Measurements from ENCODE around the gene S100A10. TPM values are rescaled to one million over a fixed set of nuclear protein-coding genes. Genes with fewer than 3 reads are reported as not detected.

S100A10 gene
- total RNA-seq, 4 donors from 2014 or later = 82.5 to 214 (median 105) TPM

DNA sequence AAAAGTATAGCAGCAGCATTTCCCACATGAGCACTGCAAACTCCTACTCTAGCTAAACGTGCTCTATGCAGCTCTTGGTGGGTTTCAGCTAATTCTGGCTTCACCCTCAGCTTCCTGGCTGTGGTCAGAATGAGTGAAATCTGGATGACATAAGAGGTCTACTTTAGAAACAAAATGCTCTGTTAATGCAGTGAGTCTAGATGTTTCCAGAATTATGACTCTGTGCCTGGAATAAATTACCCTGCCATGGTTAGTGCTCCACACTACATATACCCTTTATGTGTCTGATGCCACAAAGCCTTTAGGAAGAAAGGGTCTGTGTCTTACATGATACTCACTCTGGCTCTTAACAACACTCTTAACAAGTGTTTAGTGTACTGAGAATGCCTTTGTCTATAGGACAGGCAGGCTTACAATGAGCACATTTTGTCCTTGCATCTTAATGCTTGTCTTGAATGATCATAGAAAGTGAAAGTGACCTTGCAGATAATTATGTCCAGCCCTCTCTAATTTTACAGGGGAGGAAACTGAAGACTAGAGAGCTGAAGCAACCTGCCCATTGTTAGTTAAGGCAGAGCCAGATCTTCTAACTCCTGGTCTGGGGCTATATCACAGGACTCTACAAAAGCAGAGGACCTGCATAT is 9.2 kb downstream of the S100A10 start:
- peaks cover 30 to 59% (median 48%) of the 10 kb centered on the region in 4 donors for H3K36me3 ChIP-seq
- peak overlapping the region in 1 of 4 donors; percentile 0 for H3K27ac ChIP-seq (replicated peaks in 1 of 4)
- 27% methylated on average over 1 of the region's 1 CpG for WGBS

DNA sequence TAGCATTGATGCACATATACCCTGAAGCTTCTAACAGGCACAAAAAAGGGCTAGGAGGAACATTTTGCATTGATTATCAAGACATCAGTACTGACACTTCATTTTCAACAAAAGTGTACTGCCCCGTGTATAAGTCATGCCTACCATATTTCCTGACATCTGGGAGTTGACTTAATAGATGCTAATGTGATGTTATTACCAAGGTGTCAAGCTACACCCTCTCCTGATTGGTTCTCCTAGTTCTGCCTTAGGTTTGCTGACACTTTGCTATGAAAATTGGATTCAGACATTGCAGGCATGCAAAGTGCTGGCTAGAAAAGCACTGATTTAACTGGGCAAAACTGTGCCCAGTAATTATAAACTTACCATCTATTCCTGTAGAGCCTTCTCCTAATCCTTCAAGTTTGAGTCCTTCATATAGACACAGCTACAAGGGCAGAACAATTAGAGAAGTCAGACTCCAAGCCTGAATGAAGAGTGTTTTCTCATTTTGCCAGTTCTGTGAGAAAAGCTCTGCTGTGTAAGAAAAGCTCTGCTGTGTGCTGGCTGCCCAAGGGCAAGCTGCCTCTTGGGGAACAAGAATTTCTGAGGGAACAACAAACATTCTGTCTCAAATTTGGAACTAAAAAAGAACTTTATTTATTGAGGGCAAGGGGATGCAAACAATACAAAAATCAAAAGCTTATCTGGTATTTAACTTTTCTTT is 11.2 kb downstream of the S100A10 start:
- no peak for TF ChIP-seq POLR2A (IDR thresholded peaks at IDR 0.05; ENCODE audit: low read depth)
- TF ChIP-seq, protein P1, sequence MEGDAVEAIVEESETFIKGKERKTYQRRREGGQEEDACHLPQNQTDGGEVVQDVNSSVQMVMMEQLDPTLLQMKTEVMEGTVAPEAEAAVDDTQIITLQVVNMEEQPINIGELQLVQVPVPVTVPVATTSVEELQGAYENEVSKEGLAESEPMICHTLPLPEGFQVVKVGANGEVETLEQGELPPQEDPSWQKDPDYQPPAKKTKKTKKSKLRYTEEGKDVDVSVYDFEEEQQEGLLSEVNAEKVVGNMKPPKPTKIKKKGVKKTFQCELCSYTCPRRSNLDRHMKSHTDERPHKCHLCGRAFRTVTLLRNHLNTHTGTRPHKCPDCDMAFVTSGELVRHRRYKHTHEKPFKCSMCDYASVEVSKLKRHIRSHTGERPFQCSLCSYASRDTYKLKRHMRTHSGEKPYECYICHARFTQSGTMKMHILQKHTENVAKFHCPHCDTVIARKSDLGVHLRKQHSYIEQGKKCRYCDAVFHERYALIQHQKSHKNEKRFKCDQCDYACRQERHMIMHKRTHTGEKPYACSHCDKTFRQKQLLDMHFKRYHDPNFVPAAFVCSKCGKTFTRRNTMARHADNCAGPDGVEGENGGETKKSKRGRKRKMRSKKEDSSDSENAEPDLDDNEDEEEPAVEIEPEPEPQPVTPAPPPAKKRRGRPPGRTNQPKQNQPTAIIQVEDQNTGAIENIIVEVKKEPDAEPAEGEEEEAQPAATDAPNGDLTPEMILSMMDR (IDR thresholded peaks at IDR 0.05) = no peak
- TF ChIP-seq POLR2AphosphoS5 (IDR thresholded peaks at IDR 0.05) = no peak
- no peak for TF ChIP-seq EP300 (IDR thresholded peaks at IDR 0.05)
- 32% methylated on average over 1 of the region's 1 CpG for WGBS
- intact Hi-C loops (cut with DNase I) = no loop called here
- DNase-seq (ENCODE audit: extremely low spot score) = no peak
- Histone ChIP-seq H3K9me3 (no peaks in the 10 kb centered on the region), H3K36me3 (peaks cover 30 to 59% (median 48%) of the 10 kb centered on the region in 4 donors), H3K27me3 (no peaks in the 10 kb centered on the region), H3K27ac (replicated peaks in 1 of 4) (peak overlapping the region in 1 of 4 donors; percentile 8), H3K4me3 (no peak overlapping the region), H3K4me1 (peaks cover 42 to 68% (median 60%) of the 10 kb centered on the region in 4 donors)

More for the DNA sequence above, 9.2 kb downstream of the S100A10 start:
- Histone ChIP-seq H3K9me3 (no peaks in the 10 kb centered on the region), H3K4me3 (no peak overlapping the region), H3K27me3 (no peaks in the 10 kb centered on the region), H3K4me1 (peaks cover 62 to 86% (median 79%) of the 10 kb centered on the region in 4 donors)
- TF ChIP-seq, protein P1 (IDR thresholded peaks at IDR 0.05) = no peak
- TF ChIP-seq POLR2AphosphoS5 (IDR thresholded peaks at IDR 0.05) (no peak), EP300 (IDR thresholded peaks at IDR 0.05) (no peak), POLR2A (IDR thresholded peaks at IDR 0.05; ENCODE audit: low read depth) (no peak)
- DNase-seq (ENCODE audit: extremely low spot score) = no peak
- intact Hi-C loops (cut with DNase I) = no loop called here

DNA sequence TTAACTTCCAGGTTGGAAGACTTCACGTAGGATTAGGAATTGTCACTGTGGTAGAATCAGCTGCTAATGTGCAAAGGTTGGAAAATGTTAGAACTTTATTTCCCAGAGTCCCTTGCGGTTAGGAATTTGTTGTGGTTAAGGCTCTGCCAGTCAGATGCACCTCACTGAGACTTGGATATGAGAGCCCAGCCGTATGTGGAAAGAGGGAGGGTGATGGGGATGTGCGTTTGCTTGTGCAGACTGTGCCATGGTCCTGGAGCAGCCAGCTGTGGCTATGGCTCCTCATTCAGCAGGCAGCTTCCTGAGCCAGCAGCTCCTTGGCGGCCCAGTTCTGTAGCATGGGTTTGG is 12.5 kb downstream of the S100A10 start:
- DNase-seq (ENCODE audit: extremely low spot score) = no peak
- Histone ChIP-seq H3K36me3 (peaks cover 30 to 54% (median 48%) of the 10 kb centered on the region in 4 donors), H3K9me3 (no peaks in the 10 kb centered on the region), H3K27ac (replicated peaks in 1 of 4) (peak overlapping the region in 3 of 4 donors; percentile 38 to 45 (median 39)), H3K4me1 (peaks cover 30 to 55% (median 47%) of the 10 kb centered on the region in 4 donors), H3K27me3 (no peaks in the 10 kb centered on the region), H3K4me3 (no peak overlapping the region)
- TF ChIP-seq POLR2A (IDR thresholded peaks at IDR 0.05; ENCODE audit: low read depth) = no peak
- no peak for TF ChIP-seq EP300 (IDR thresholded peaks at IDR 0.05)
- TF ChIP-seq, protein P1 (IDR thresholded peaks at IDR 0.05) = no peak
- intact Hi-C loops (cut with DNase I) = no loop called here
- WGBS = 72% methylated on average over 5 of the region's 5 CpGs

DNA sequence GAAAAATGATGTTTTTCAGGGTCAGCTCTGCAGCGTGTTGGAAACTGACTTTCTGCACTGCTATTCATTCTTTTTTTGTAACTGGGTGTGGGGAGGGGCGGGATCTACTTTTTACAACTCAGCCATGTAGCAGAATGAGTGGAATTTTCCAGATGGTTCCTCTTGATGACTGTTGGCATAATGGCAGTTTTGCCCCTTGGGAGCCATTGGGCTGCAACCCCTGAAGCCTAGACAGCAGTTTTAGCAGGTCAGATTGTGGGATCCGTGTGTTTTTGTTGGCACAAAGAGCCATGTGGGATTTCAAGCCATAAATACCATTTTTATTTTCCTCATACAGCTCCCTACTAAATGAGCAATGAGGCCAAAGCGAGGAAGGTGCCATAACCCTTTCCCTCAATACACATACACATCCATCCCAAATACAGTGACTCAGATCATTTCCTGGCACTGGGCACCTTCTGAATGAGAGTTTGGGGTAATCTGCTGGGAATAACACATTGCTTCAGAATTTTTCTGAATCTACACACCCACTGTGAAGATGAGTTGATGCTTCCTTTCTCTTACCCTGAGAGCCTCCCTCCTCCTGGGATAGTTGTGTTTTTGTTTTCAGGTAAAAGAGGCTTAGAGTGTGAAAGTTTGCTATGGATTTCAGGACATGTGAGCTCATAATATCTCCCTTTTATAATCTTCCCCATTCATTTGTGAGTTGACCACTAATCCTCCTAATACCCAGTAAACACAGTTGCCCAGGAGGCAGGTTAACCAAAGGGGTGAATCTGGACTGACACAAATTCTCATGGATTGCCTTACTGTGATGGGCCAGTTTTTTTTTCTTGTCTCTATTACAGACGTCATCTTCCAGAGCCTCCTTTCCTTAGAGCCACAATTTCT is 13.1 kb downstream of the S100A10 start:
- Histone ChIP-seq H3K36me3 (peaks cover 28 to 49% (median 43%) of the 10 kb centered on the region in 4 donors), H3K27me3 (no peaks in the 10 kb centered on the region), H3K4me1 (peaks cover 28 to 49% (median 43%) of the 10 kb centered on the region in 4 donors), H3K27ac (replicated peaks in 1 of 4) (peak overlapping the region; percentile 16 to 45 (median 38)), H3K9me3 (no peaks in the 10 kb centered on the region), H3K4me3 (no peak overlapping the region)
- intact Hi-C loops (cut with DNase I) = no loop called here
- TF ChIP-seq POLR2AphosphoS5 (IDR thresholded peaks at IDR 0.05) = peak; percentile 21 to 25
- TF ChIP-seq, protein P1 (IDR thresholded peaks at IDR 0.05) = no peak
- WGBS = 59% methylated on average over 5 of the region's 5 CpGs
- DNase-seq (ENCODE audit: extremely low spot score) = no peak
